CD8-positive, alpha-beta memory T cell (primary cell): ENCODE data around the gene ZMIZ1. TPM values are rescaled to one million over a fixed set of nuclear protein-coding genes. Genes with fewer than 3 reads are reported as not detected.

ENCODE experiments used
- CTCF ChIA-PET: fragments of 350-600 bp; sonication (Branson Sonifier 250); formaldehyde crosslinking; loops from one replicate; lab custom pipeline; 2021; ENCODE audit warnings: antibody characterized with exemption; lab: Charles Lee
- POLR2A ChIA-PET: fragments of 350-600 bp; sonication (Branson Sonifier 250); formaldehyde crosslinking; loops from one replicate; lab custom pipeline; 2021; ENCODE audit warnings: antibody characterized with exemption; lab: Charles Lee
- DNase-seq, 5 donors: peaks; one replicate each; pipeline versions ENCODE4 v3.0.0 to v3.0.0-alpha.2; 2020 to 2022; ENCODE audit warnings: mixed read lengths in 1 of 5
- H3K27ac ChIP-seq: one replicate; pipeline ENCODE4 v1.7.0; 2013; ENCODE audit warnings: low read depth, mild to moderate bottlenecking, low read length, moderate library complexity
- H3K27me3 ChIP-seq: 2 replicates; pipeline ENCODE4 v1.7.0; 2013; ENCODE audit warnings: low read length, mild to moderate bottlenecking; ENCODE audit not compliant: insufficient read depth, poor library complexity, severe bottlenecking
- H3K36me3 ChIP-seq: 2 replicates; pipeline ENCODE4 v1.7.0; 2013; ENCODE audit warnings: mild to moderate bottlenecking, low read length, moderate library complexity; ENCODE audit not compliant: insufficient read depth
- H3K4me1 ChIP-seq: 2 replicates; pipeline ENCODE4 v1.7.0; 2013; ENCODE audit warnings: mild to moderate bottlenecking, low read length, moderate library complexity; ENCODE audit not compliant: insufficient read depth
- H3K4me3 ChIP-seq: 2 replicates; pipeline ENCODE4 v1.7.0; 2013; ENCODE audit warnings: mild to moderate bottlenecking, low read length
- H3K9me3 ChIP-seq: 2 replicates; pipeline ENCODE4 v1.7.0; 2013; ENCODE audit warnings: mild to moderate bottlenecking, low read length
- H3K27ac Mint-ChIP-seq, 8 donors: one replicate each; pipeline ENCODE4 v1.8.0; 2020 to 2021; ENCODE audit warnings: mixed read lengths in 8 of 8, mild to moderate bottlenecking in 6 of 8, inconsistent platforms in 3 of 8, moderate library complexity in 3 of 8
- H3K27me3 Mint-ChIP-seq, 2 donors: one replicate each; pipeline ENCODE4 v1.8.0; 2020 to 2021; ENCODE audit warnings: mixed read lengths in 2 of 2, mild to moderate bottlenecking in 1 of 2, moderate library complexity in 1 of 2
- H3K36me3 Mint-ChIP-seq, 3 donors: one replicate each; pipeline ENCODE4 v1.8.0; 2020 to 2021; ENCODE audit warnings: mixed read lengths in 3 of 3, inconsistent platforms in 1 of 3, mild to moderate bottlenecking in 1 of 3
- H3K4me1 Mint-ChIP-seq, 3 donors: one replicate each; pipeline ENCODE4 v1.8.0; 2020 to 2021; ENCODE audit warnings: mixed read lengths in 3 of 3, inconsistent platforms in 1 of 3, mild to moderate bottlenecking in 1 of 3
- H3K4me3 Mint-ChIP-seq, 7 donors: one replicate each; pipeline ENCODE4 v1.8.0; 2020 to 2021; ENCODE audit warnings: mixed read lengths in 7 of 7, mild to moderate bottlenecking in 6 of 7, moderate library complexity in 4 of 7, inconsistent platforms in 2 of 7
- H3K9me3 Mint-ChIP-seq, 5 donors: one replicate each; pipeline ENCODE4 v1.8.0; 2020 to 2022; ENCODE audit warnings: mixed read lengths in 5 of 5, mild to moderate bottlenecking in 3 of 5, moderate library complexity in 2 of 5, inconsistent platforms in 1 of 5
- polyA plus RNA-seq: library from polyadenylated mRNA; unstranded; fragments of 300-500 nt; fragmentation: Illumina TruSeq; gene quantifications from one replicate; pipeline ENCODE4 v1.2.3, GENCODE V29; 2021
- total RNA-seq, 2 experiments: library from RNA; stranded (reverse); gene quantifications; one replicate each; pipeline ENCODE4 v1.2.3, GENCODE V29; 2021

ZMIZ1 gene
- total and polyA plus RNA-seq, 3 experiments from 2014 or later: 8.0 to 36.3 (median 34.7) TPM

GRCh38 chr10:79342295-79342761 is 273.6 kb downstream of the ZMIZ1 start:
- Histone ChIP-seq H3K4me3 (no peak overlapping the region), H3K27me3 (no peaks in the 10 kb centered on the region), H3K4me1 (peaks cover 12% of the 10 kb centered on the region), H3K9me3 (no peaks in the 10 kb centered on the region), H3K36me3 (no peaks in the 10 kb centered on the region), H3K27ac (no peak overlapping the region)
- Mint-ChIP-seq H3K27ac (peak overlapping the region in 1 of 8 donors; percentile 27), H3K4me3 (no peak overlapping the region), H3K27me3 (no peaks in the 10 kb centered on the region), H3K36me3 (peaks cover 0 to 2% (median 0%) of the 10 kb centered on the region in 3 donors), H3K4me1 (peaks cover 4 to 18% (median 8%) of the 10 kb centered on the region in 3 donors), H3K9me3 (no peaks in the 10 kb centered on the region)
- ChIA-PET POLR2A (no interaction called here), CTCF (interaction anchor here (1.3 to 1.4 kb wide), 2 partner anchors 20 to 25 kb away, joined by 5 read pairs; no protein-coding TSS in a partner anchor)
- DNase-seq: peak in 1 of 5 donors; percentile 24

- ChIA-PET CTCF (interaction anchor here (1.3 to 1.8 kb wide), 3 partner anchors 20 to 31 kb away, joined by 5 to 6 read pairs (median 5); no protein-coding TSS in a partner anchor), POLR2A (interaction anchor here (0.7 kb wide), 1 partner anchor 10 kb away, joined by 3 read pairs; no protein-coding TSS in a partner anchor)
- Mint-ChIP-seq H3K4me3 (no peak overlapping the region), H3K27ac (peak overlapping the region in 3 of 8 donors; percentile 27 to 60 (median 36)), H3K9me3 (no peaks in the 10 kb centered on the region), H3K4me1 (peaks cover 4 to 20% (median 8%) of the 10 kb centered on the region in 3 donors), H3K36me3 (peaks cover 0 to 2% (median 0%) of the 10 kb centered on the region in 3 donors), H3K27me3 (no peaks in the 10 kb centered on the region)
- Histone ChIP-seq H3K27me3 (no peaks in the 10 kb centered on the region), H3K36me3 (no peaks in the 10 kb centered on the region), H3K4me3 (no peak overlapping the region), H3K4me1 (peaks cover 16% of the 10 kb centered on the region), H3K27ac (no peak overlapping the region), H3K9me3 (no peaks in the 10 kb centered on the region)
- peak in 1 of 5 donors; percentile 34 for DNase-seq
These were observed 274.2 kb downstream of the ZMIZ1 start for GRCh38 chr10:79342811-79343561.

GRCh38 chr10:79344502-79345195 is 275.9 kb downstream of the ZMIZ1 start:
- H3K27ac ChIP-seq: no peak overlapping the region
- H3K9me3 ChIP-seq: no peaks in the 10 kb centered on the region
- Mint-ChIP-seq H3K4me1 (peaks cover 21 to 37% (median 23%) of the 10 kb centered on the region in 3 donors), H3K9me3 (no peaks in the 10 kb centered on the region), H3K27ac (peak overlapping the region in 2 of 8 donors; percentile 41 to 67), H3K4me3 (peak overlapping the region in 1 of 7 donors; percentile 20), H3K27me3 (no peaks in the 10 kb centered on the region), H3K36me3 (peaks cover 0 to 14% (median 2%) of the 10 kb centered on the region in 3 donors)
- no peaks in the 10 kb centered on the region for H3K27me3 ChIP-seq
- no peak overlapping the region for H3K4me3 ChIP-seq
- ChIA-PET POLR2A (interaction anchor here (1.8 kb wide), 1 partner anchor 21 kb away, joined by 7 read pairs; no protein-coding TSS in a partner anchor), CTCF (interaction anchor here (0.8 to 5.1 kb wide), 9 partner anchors 10 to 51 kb away, joined by 3 to 37 read pairs (median 3); no protein-coding TSS in a partner anchor)
- H3K36me3 ChIP-seq: peaks cover 8% of the 10 kb centered on the region
- H3K4me1 ChIP-seq: peaks cover 33% of the 10 kb centered on the region
- DNase-seq: peak in 1 of 5 donors; percentile 17

GRCh38 chr10:79345241-79346011 is 276.7 kb downstream of the ZMIZ1 start:
- Mint-ChIP-seq H3K36me3 (peaks cover 3 to 22% (median 4%) of the 10 kb centered on the region in 3 donors), H3K27me3 (no peaks in the 10 kb centered on the region), H3K4me3 (peak overlapping the region in 2 of 7 donors; percentile 77 to 80), H3K4me1 (peaks cover 25 to 43% (median 28%) of the 10 kb centered on the region in 3 donors), H3K9me3 (no peaks in the 10 kb centered on the region), H3K27ac (peak overlapping the region in 1 of 8 donors; percentile 67)
- Histone ChIP-seq H3K4me3 (no peak overlapping the region), H3K36me3 (peaks cover 16% of the 10 kb centered on the region), H3K27ac (no peak overlapping the region), H3K4me1 (peaks cover 33% of the 10 kb centered on the region), H3K9me3 (no peaks in the 10 kb centered on the region), H3K27me3 (no peaks in the 10 kb centered on the region)
- ChIA-PET CTCF (interaction anchor here (0.8 to 5.1 kb wide), 11 partner anchors 8 to 53 kb away, joined by 3 to 37 read pairs (median 4); no protein-coding TSS in a partner anchor), POLR2A (interaction anchor here (1.0 to 1.8 kb wide), 3 partner anchors 22 to 27 kb away, joined by 3 to 7 read pairs (median 3); no protein-coding TSS in a partner anchor)
- DNase-seq: no peak

GRCh38 chr10:79346012-79346340 is 277.2 kb downstream of the ZMIZ1 start:
- ChIA-PET POLR2A (interaction anchor here (1.0 to 1.2 kb wide), 3 partner anchors 12 to 28 kb away, joined by 3 to 4 read pairs (median 3); no protein-coding TSS in a partner anchor), CTCF (interaction anchor here (0.8 to 5.1 kb wide), 7 partner anchors 9 to 142 kb away, joined by 3 to 37 read pairs (median 4); no protein-coding TSS in a partner anchor)
- Mint-ChIP-seq H3K4me3 (peak overlapping the region in 6 of 7 donors; percentile 3 to 80 (median 45)), H3K27me3 (no peaks in the 10 kb centered on the region), H3K36me3 (peaks cover 3 to 27% (median 4%) of the 10 kb centered on the region in 3 donors), H3K4me1 (peaks cover 25 to 43% (median 28%) of the 10 kb centered on the region in 3 donors), H3K9me3 (no peaks in the 10 kb centered on the region), H3K27ac (peak overlapping the region in 3 of 8 donors; percentile 36 to 83 (median 66))
- Histone ChIP-seq H3K4me3 (no peak overlapping the region), H3K27ac (no peak overlapping the region), H3K4me1 (peaks cover 33% of the 10 kb centered on the region), H3K36me3 (peaks cover 20% of the 10 kb centered on the region), H3K27me3 (no peaks in the 10 kb centered on the region), H3K9me3 (no peaks in the 10 kb centered on the region)
- no peak for DNase-seq

- no peaks in the 10 kb centered on the region for H3K27me3 Mint-ChIP-seq
- Histone ChIP-seq H3K27ac (peak overlapping the region; percentile 80), H3K27me3 (no peaks in the 10 kb centered on the region), H3K36me3 (peaks cover 23% of the 10 kb centered on the region), H3K4me3 (peak overlapping the region; percentile 56), H3K9me3 (no peaks in the 10 kb centered on the region), H3K4me1 (peaks cover 33% of the 10 kb centered on the region)
- H3K27ac Mint-ChIP-seq: peak overlapping the region in 4 of 8 donors; percentile 26 to 83 (median 43)
- H3K36me3 Mint-ChIP-seq: peaks cover 3 to 33% (median 4%) of the 10 kb centered on the region in 3 donors
- ChIA-PET CTCF (interaction anchor here (0.7 to 5.1 kb wide), 8 partner anchors 13 to 141 kb away, joined by 3 to 37 read pairs (median 4); no protein-coding TSS in a partner anchor), POLR2A (interaction anchor here (1.0 to 1.2 kb wide), 4 partner anchors 12 to 98 kb away, joined by 3 to 4 read pairs (median 3); no protein-coding TSS in a partner anchor)
- H3K9me3 Mint-ChIP-seq: no peaks in the 10 kb centered on the region
- H3K4me3 Mint-ChIP-seq: peak overlapping the region in 5 of 7 donors; percentile 28 to 82 (median 80)
- peaks cover 25 to 43% (median 28%) of the 10 kb centered on the region in 3 donors for H3K4me1 Mint-ChIP-seq
- DNase-seq: no peak
These were observed 277.8 kb downstream of the ZMIZ1 start for GRCh38 chr10:79346388-79347225.
